Measurements from ENCODE around the gene PDE4D. TPM values are rescaled to one million over a fixed set of nuclear protein-coding genes. Genes with fewer than 3 reads are reported as not detected.

The PDE4D gene
- total and polyA plus RNA-seq, 10 of the 15 experiments (the other 5 are each of a cell fraction or from before 2014, with no cell fraction given): 0.87 to 4.1 (median 2.2) TPM

GRCh38 chr5:58926541-58926935 is 967.0 kb downstream of the PDE4D start:
- FAIRE-seq (no peak), DNase-seq (ENCODE audit: low read depth, low spot score) (no peak), ATAC-seq (no peak)
- Histone ChIP-seq H3K4me3 (no peak overlapping the region), H3K79me2 (ENCODE audit: control insufficient read depth, insufficient read depth, low read length) (no peaks in the 10 kb centered on the region), H3K9ac (ENCODE audit: control insufficient read depth, insufficient read depth, low read length) (no peak overlapping the region), H3K36me3 (ENCODE audit: control insufficient read depth in 2 of 2, insufficient read depth in 2 of 2, low read length in 1 of 2) (no peaks in the 10 kb centered on the region), H2AFZ (ENCODE audit: control insufficient read depth, low read depth, low read length) (no peak overlapping the region), H3K9me3 (replicated peaks; ENCODE audit: control insufficient read depth, insufficient read depth, low read length) (no peaks in the 10 kb centered on the region), H4K20me1 (ENCODE audit: control insufficient read depth, insufficient read depth) (no peaks in the 10 kb centered on the region), H3K27me3 (replicated peaks in 1 of 2; ENCODE audit: control insufficient read depth in 2 of 2, insufficient read depth in 2 of 2, low read length in 1 of 2) (0 out of 4 replicates have a peak, but pooled peaks cover 0 to 2% of the 10 kb centered on the region in 2 experiments), H3K4me2 (ENCODE audit: control insufficient read depth, insufficient read depth) (no peak overlapping the region), H3K27ac (ENCODE audit: control insufficient read depth, insufficient read depth) (no peak overlapping the region), H3K4me1 (ENCODE audit: control insufficient read depth, insufficient read depth, low read length) (no peaks in the 10 kb centered on the region)
- ChIA-PET SMC1A (ENCODE audit: uncharacterized antibody, unreplicated experiment) (interaction anchor here (1.5 kb wide), 1 partner anchor 10 kb away, joined by 3 read pairs; no protein-coding TSS in a partner anchor), POLR2A (no interaction called here), CTCF (interaction anchor here (1.0 kb wide), 1 partner anchor 33 kb away, joined by 3 read pairs; no protein-coding TSS in a partner anchor), RAD21 (ENCODE audit: unreplicated experiment) (no interaction called here)
- no TSS peak for BruUV-seq (replicated peaks)
- in situ Hi-C loops (cut with MboI): no loop called here
- 20% methylated on average over 6 of the region's 6 CpGs for WGBS (ENCODE audit: insufficient coverage, insufficient replicate concordance, low lambda C conversion rate, missing lambda C conversion rate)
- intact Hi-C loops (cut with micrococcal nuclease; ENCODE audit: unreplicated experiment): no loop called here
- no peak for TF ChIP-seq SMAD1 (IDR thresholded peaks at IDR 0.05; ENCODE audit: low read depth, partially characterized antibody)
- no peak for TF ChIP-seq ETV6 (conservative IDR thresholded peaks at IDR 0.05 in 1 of 2, IDR thresholded peaks at IDR 0.05 in 1 of 2; ENCODE audit: borderline replicate concordance in 1 of 2, low read depth in 1 of 2)
- no peak for TF ChIP-seq ZBTB4 (CRISPR knock-in tag; IDR thresholded peaks at IDR 0.05)
- TF ChIP-seq ZNF384 (IDR thresholded peaks at IDR 0.05; ENCODE audit: borderline replicate concordance, low read depth, low read length): no peak
- TF ChIP-seq DPF2 (IDR thresholded peaks at IDR 0.05): no peak
- no peak for TF ChIP-seq USF1 (IDR thresholded peaks at IDR 0.05; ENCODE audit: borderline replicate concordance, extremely low read length, insufficient read depth, low read depth, low read length)
- no peak for TF ChIP-seq HCFC1 (IDR thresholded peaks at IDR 0.05; ENCODE audit: low read length)
- no peak for TF ChIP-seq TCF12 (IDR thresholded peaks at IDR 0.05; ENCODE audit: low read depth, low read length)
- no peak for TF ChIP-seq RELB (IDR thresholded peaks at IDR 0.05; ENCODE audit: low read depth)
- TF ChIP-seq IRF4 (IDR thresholded peaks at IDR 0.05; ENCODE audit: low read depth, low read length): no peak
- TF ChIP-seq BACH1 (IDR thresholded peaks at IDR 0.05; ENCODE audit: borderline replicate concordance): no peak
- TF ChIP-seq SREBF1 (IDR thresholded peaks at IDR 0.05; ENCODE audit: low read length): no peak
- no peak for TF ChIP-seq GABPA (IDR thresholded peaks at IDR 0.05; ENCODE audit: low read depth)
- no peak for TF ChIP-seq ZBTB33 (IDR thresholded peaks at IDR 0.05)
- TF ChIP-seq CBX5 (IDR thresholded peaks at IDR 0.05; ENCODE audit: low read depth): no peak
- no peak for TF ChIP-seq IKZF1 (conservative IDR thresholded peaks at IDR 0.05)
- no peak for TF ChIP-seq FOXK2 (IDR thresholded peaks at IDR 0.05)
- TF ChIP-seq PML (IDR thresholded peaks at IDR 0.05; ENCODE audit: low read length): no peak
- TF ChIP-seq MYB (IDR thresholded peaks at IDR 0.05; ENCODE audit: borderline replicate concordance, low read depth, low read length): no peak

Data from GM12878 (cell line).